Mammary epithelial cell (primary cell): ENCODE results near the gene IQCK.

Experiments
- CTCF ChIP-seq, 2 donors: IDR thresholded peaks in 1 of 2; conservative IDR thresholded peaks in 1 of 2; 2 replicates each; pipeline ENCODE4 v1.5.1; 2011 to 2012; ENCODE audit warnings: inconsistent platforms in 2 of 2, low read length in 2 of 2, mild to moderate bottlenecking in 2 of 2, control low read depth in 1 of 2, low read depth in 1 of 2; ENCODE audit not compliant: insufficient read depth in 1 of 2; ENCODE audit errors: extremely low read depth in 1 of 2
- EZH2 ChIP-seq: IDR thresholded peaks from 2 replicates; pipeline ENCODE4 v1.6.1; 2012; ENCODE audit warnings: low read length, inconsistent platforms, borderline replicate concordance

- no peak for TF ChIP-seq CTCF (conservative IDR thresholded peaks at IDR 0.05 in 1 of 2, IDR thresholded peaks at IDR 0.05 in 1 of 2; ENCODE audit: extremely low read depth in 1 of 2, insufficient read depth in 1 of 2, low read depth in 1 of 2, low read length in 2 of 2)
- no peak for TF ChIP-seq EZH2
Measured at GRCh38 chr16:19840524-19841110, 122.5 kb downstream of the IQCK start.
